ENCODE measurements around the gene PHACTR1.

Gene PHACTR1

GRCh38 chr6:12748815-12749521, 32.4 kb downstream of the PHACTR1 start:
- TF ChIP-seq, protein P1, sequence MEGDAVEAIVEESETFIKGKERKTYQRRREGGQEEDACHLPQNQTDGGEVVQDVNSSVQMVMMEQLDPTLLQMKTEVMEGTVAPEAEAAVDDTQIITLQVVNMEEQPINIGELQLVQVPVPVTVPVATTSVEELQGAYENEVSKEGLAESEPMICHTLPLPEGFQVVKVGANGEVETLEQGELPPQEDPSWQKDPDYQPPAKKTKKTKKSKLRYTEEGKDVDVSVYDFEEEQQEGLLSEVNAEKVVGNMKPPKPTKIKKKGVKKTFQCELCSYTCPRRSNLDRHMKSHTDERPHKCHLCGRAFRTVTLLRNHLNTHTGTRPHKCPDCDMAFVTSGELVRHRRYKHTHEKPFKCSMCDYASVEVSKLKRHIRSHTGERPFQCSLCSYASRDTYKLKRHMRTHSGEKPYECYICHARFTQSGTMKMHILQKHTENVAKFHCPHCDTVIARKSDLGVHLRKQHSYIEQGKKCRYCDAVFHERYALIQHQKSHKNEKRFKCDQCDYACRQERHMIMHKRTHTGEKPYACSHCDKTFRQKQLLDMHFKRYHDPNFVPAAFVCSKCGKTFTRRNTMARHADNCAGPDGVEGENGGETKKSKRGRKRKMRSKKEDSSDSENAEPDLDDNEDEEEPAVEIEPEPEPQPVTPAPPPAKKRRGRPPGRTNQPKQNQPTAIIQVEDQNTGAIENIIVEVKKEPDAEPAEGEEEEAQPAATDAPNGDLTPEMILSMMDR (conservative IDR thresholded peaks at IDR 0.05; ENCODE audit: low read depth, low read length), result no peak
- H3K4me3 ChIP-seq (ENCODE audit: low read length), result peak overlapping the region; percentile 57
- no peak for DNase-seq (ENCODE audit: low read depth)

GRCh38 chr6:12749531-12750379, 33.2 kb downstream of the PHACTR1 start:
- H3K4me3 ChIP-seq (ENCODE audit: low read length), result peak overlapping the region; percentile 57
- TF ChIP-seq, protein P1 (conservative IDR thresholded peaks at IDR 0.05; ENCODE audit: low read depth, low read length), result no peak
- no peak for DNase-seq (ENCODE audit: low read depth)

DNA sequence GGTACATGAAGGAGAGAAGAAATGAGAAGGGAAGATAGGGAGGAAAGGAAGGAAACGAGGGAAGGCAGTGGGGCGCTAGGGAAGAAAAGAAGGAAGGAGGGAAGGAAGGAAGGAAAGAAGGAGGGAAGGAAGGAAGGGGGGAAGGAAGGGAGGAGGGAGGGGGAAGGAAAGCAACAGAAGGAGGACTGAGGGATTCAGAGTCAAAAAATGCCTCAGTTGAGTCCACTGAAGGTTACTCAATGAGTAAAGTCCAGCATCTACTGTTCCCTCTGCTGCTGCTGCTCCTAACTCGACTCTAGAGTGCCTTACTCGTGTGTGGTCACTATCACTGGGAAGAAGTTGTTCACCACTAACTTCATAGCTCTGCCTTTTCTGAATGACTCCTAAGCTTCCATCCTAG, 33.8 kb downstream of the PHACTR1 start:
- TF ChIP-seq, protein P1 (conservative IDR thresholded peaks at IDR 0.05; ENCODE audit: low read depth, low read length), result no peak
- H3K4me3 ChIP-seq (ENCODE audit: low read length), result peak overlapping the region; percentile 57

GRCh38 chr6:12751694-12752325, 35.2 kb downstream of the PHACTR1 start:
- DNase-seq (ENCODE audit: low read depth), result no peak
- TF ChIP-seq, protein P1 (conservative IDR thresholded peaks at IDR 0.05; ENCODE audit: low read depth, low read length), result no peak

More for the DNA sequence above, 33.8 kb downstream of the PHACTR1 start:
- no peak for DNase-seq (ENCODE audit: low read depth)

GRCh38 chr6:12753036-12753435, 36.5 kb downstream of the PHACTR1 start:
- DNase-seq (ENCODE audit: low read depth), result no peak
- TF ChIP-seq, protein P1 (conservative IDR thresholded peaks at IDR 0.05; ENCODE audit: low read depth, low read length), result no peak
- H3K4me3 ChIP-seq (ENCODE audit: low read length), result no peak overlapping the region

More at GRCh38 chr6:12751694-12752325, 35.2 kb downstream of the PHACTR1 start:
- H3K4me3 ChIP-seq (ENCODE audit: low read length), result no peak overlapping the region

DNA sequence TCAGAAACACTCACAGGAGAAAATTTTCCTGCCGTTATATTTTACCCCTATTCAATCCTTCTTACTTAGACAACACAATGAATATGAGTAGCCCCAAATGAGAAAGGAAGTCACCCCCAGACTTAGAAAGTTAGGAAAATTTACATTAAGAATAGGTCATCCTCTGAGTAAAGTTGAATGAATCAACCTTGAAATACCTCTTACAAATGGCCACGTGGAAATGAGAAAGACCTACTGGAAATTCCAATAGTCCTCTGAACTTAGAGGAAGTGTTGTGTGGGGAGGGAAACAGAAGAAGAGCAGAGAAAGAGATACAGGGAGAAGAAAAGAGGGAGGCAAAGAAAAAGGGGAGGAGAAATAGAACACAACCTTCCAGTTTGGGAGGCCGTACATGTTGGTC, 43.7 kb downstream of the PHACTR1 start:
- H3K4me3 ChIP-seq (ENCODE audit: low read length), result no peak overlapping the region
- TF ChIP-seq, protein P1 (conservative IDR thresholded peaks at IDR 0.05; ENCODE audit: low read depth, low read length), result no peak
- DNase-seq (ENCODE audit: low read depth), result no peak
